Measurements from ENCODE around the gene RER1.

GRCh38 chr1:2432441-2432844 is 40.8 kb downstream of the RER1 start:
- TF ChIP-seq CTCF (IDR thresholded peaks at IDR 0.05; ENCODE audit: low read length) (no peak), EZH2 (optimal IDR thresholded peaks at IDR 0.05; ENCODE audit: low read depth, low read length) (no peak)
